HepG2 (cell line): ENCODE results near the gene KIF3A. TPM values are rescaled to one million over a fixed set of nuclear protein-coding genes. Genes with fewer than 3 reads are reported as not detected.

ENCODE experiments used
- ATAC-seq: fragments of 200-7000 bp; cut with Tn5 transposase; 3 replicates; pipeline ENCODE4 v1.9.1; 2020; ENCODE audit warnings: mild to moderate bottlenecking, moderate library complexity
- BruUV-seq: library from RNA; stranded (reverse); fragments of 400-500 nt; replicated peaks from 2 replicates; lab custom pipeline; 2021; lab: Mats Ljungman, UMichigan
- CTCF ChIA-PET: fragments of 300-600 bp; formaldehyde crosslinking; extraction: SDS; loops from one replicate; lab custom pipeline; 2021; ENCODE audit warnings: low total read pairs, inconsistent platforms, low intra/inter-chr PET ratio; lab: Yijun Ruan, JAX
- POLR2A ChIA-PET: fragments of 350-600 bp; sonication (Branson Sonifier 250); formaldehyde crosslinking; loops from one replicate; lab custom pipeline; 2020; ENCODE audit warnings: antibody characterized with exemption, inconsistent platforms; lab: Yijun Ruan, JAX
- DNase-seq: peaks from one replicate; pipeline ENCODE4 v3.0.0-alpha.2; 2015; ENCODE audit warnings: low spot score
- FAIRE-seq: peaks from 3 replicates; lab custom pipeline; 2011; peaks lifted over from hg19 to GRCh38; lab: Jason Lieb, UNC
- H2AFZ ChIP-seq: one replicate; pipeline ENCODE4 v1.6.1; 2011; ENCODE audit warnings: low read length, inconsistent platforms
- H3K27ac ChIP-seq: fragments of 300-600 bp; 3 replicates; pipeline ENCODE4 v1.8.0; 2011; ENCODE audit warnings: mixed run types, mild to moderate bottlenecking, mixed read lengths, low read length, inconsistent platforms; ENCODE audit not compliant: insufficient read depth; ENCODE audit errors: extremely low read length
- H3K27me3 ChIP-seq, 2 experiments: fragments of 200-600 bp in 1 of 2; 2 replicates in 1 of 2; 3 replicates in 1 of 2; pipeline versions ENCODE4 v1.6.0 to v1.8.0; 2011; ENCODE audit warnings: low read length in 2 of 2, mild to moderate bottlenecking in 2 of 2, moderate library complexity in 2 of 2, inconsistent platforms in 1 of 2; ENCODE audit not compliant: insufficient read depth in 2 of 2, control insufficient read depth in 1 of 2
- H3K36me3 ChIP-seq, 2 experiments: fragments of 200-600 bp in 1 of 2; replicated peaks in 1 of 2; 2 replicates in 1 of 2; 3 replicates in 1 of 2; pipeline versions ENCODE4 v1.5.1 to v1.8.0; 2011; ENCODE audit warnings: low read length in 2 of 2, inconsistent platforms in 1 of 2; ENCODE audit not compliant: insufficient read depth in 2 of 2, control insufficient read depth in 1 of 2
- H3K4me1 ChIP-seq: 2 replicates; pipeline ENCODE4 v1.5.1; 2012; ENCODE audit warnings: low read length, inconsistent platforms; ENCODE audit not compliant: insufficient read depth
- H3K4me2 ChIP-seq: 2 replicates; pipeline ENCODE4 v1.6.0; 2011; ENCODE audit warnings: low read depth, low read length, inconsistent platforms
- H3K4me3 ChIP-seq, 3 experiments: fragments of 200-600 bp in 1 of 3; sonication (generic), shearing (Covaris generic) in 1 of 3; replicated peaks in 1 of 3; 2 replicates each; pipeline ENCODE4 v1.5.1; 2011 to 2016; ENCODE audit warnings: low read length in 3 of 3, inconsistent platforms in 2 of 3, low read depth in 2 of 3, mild to moderate bottlenecking in 2 of 3, control low read depth in 1 of 3, mixed read lengths in 1 of 3; ENCODE audit not compliant: insufficient read depth in 1 of 3
- H3K79me2 ChIP-seq: one replicate; pipeline ENCODE4 v1.6.1; 2011; ENCODE audit warnings: low read length, inconsistent platforms; ENCODE audit not compliant: insufficient read depth
- H3K9ac ChIP-seq: 2 replicates; pipeline ENCODE4 v1.6.0; 2011; ENCODE audit warnings: mild to moderate bottlenecking, low read depth, low read length, inconsistent platforms; ENCODE audit not compliant: insufficient read depth
- H3K9me3 ChIP-seq: 2 replicates; pipeline ENCODE4 v1.5.1; 2012; ENCODE audit warnings: mild to moderate bottlenecking, low read length
- H4K20me1 ChIP-seq: 2 replicates; pipeline ENCODE4 v1.6.0; 2011; ENCODE audit warnings: inconsistent platforms, mild to moderate bottlenecking, low read length, moderate library complexity; ENCODE audit not compliant: insufficient read depth
- ARID2 ChIP-seq: sonication (generic); formaldehyde crosslinking; IDR thresholded peaks from 2 replicates; pipeline ENCODE4 v1.8.1; 2022; ENCODE audit warnings: mild to moderate bottlenecking, missing genetic modification reagents, borderline replicate concordance
- HCFC1 ChIP-seq: fragments of 150-350 bp; IDR thresholded peaks from 2 replicates; pipeline ENCODE4 v1.6.1; 2014; ENCODE audit warnings: low read depth, low read length
- ZBTB3 ChIP-seq: sonication (generic); formaldehyde crosslinking; IDR thresholded peaks from 2 replicates; pipeline ENCODE4 v1.4.0; 2020; ENCODE audit warnings: low read depth, mild to moderate bottlenecking, moderate library complexity, missing genetic modification reagents, borderline replicate concordance
- ZNF33A ChIP-seq: sonication (generic); formaldehyde crosslinking; IDR thresholded peaks from 2 replicates; pipeline ENCODE4 v1.5.1; 2020; ENCODE audit warnings: missing genetic modification reagents, mild to moderate bottlenecking, moderate library complexity, borderline replicate concordance
- ZNF557 ChIP-seq: sonication (generic); formaldehyde crosslinking; IDR thresholded peaks from 2 replicates; pipeline ENCODE4 v1.4.0; 2020; ENCODE audit warnings: missing genetic modification reagents
- WGBS: methylation state at CpG from one replicate; pipeline ENCODE4 v1.1.6; 2017; ENCODE audit warnings: low lambda C conversion rate; 5-methylcytosine and 5-hydroxymethylcytosine counted together
- in situ Hi-C: cut with HindIII; loops from 2 replicates; pipeline ENCODE4 v1.10.0; 2017; ENCODE audit warnings: low pct_unique_long_range_greater_than_20kb; ENCODE audit not compliant: extremely low pct_ligation_motif_present
- intact Hi-C: fragments of 100-400 bp; cut with micrococcal nuclease; formaldehyde crosslinking; loops from one replicate; pipeline ENCODE4 v1.10.0; 2022; ENCODE audit not compliant: unreplicated experiment
- polyA plus RNA-seq, 8 experiments: library from polyadenylated mRNA; depleted of rRNA in 3 of 8; stranded (reverse) in 7 of 8; unstranded in 1 of 8; fragments of >200 nt; fragmentation: Illumina TruSeq in 4 of 8; extraction: Trizol in 4 of 8; gene quantifications; 2 replicates each; pipeline versions ENCODE4 v1.2.1 to v1.2.3, GENCODE V29; 2011 to 2016; ENCODE audit warnings: low read depth in 4 of 8, missing spikeins in 1 of 8, mixed read lengths in 1 of 8; ENCODE audit not compliant: insufficient read depth in 1 of 8
- total RNA-seq, 5 experiments: library from RNA; depleted of rRNA; stranded (reverse); fragments of >200 nt; fragmentation: Illumina TruSeq; extraction: Trizol; gene quantifications; 2 replicates each; pipeline ENCODE4 v1.2.3, GENCODE V29; 2016; ENCODE audit warnings: low read depth in 1 of 5
- TF ChIP-seq, protein P1 (sequence below): sonication (generic); formaldehyde crosslinking; IDR thresholded peaks from 2 replicates; pipeline ENCODE4 v1.5.1; 2020; ENCODE audit warnings: missing genetic modification reagents, mild to moderate bottlenecking, borderline replicate concordance
- TF ChIP-seq, protein P2 (sequence below): sonication (generic); formaldehyde crosslinking; IDR thresholded peaks from 2 replicates; pipeline ENCODE4 v1.4.0; 2020; ENCODE audit warnings: missing genetic modification reagents

The KIF3A gene
- total and polyA plus RNA-seq, 2 of the 13 experiments (the other 11 are each of a cell fraction or from before 2014, with no cell fraction given) = 2.3 to 8.4 TPM

DNA sequence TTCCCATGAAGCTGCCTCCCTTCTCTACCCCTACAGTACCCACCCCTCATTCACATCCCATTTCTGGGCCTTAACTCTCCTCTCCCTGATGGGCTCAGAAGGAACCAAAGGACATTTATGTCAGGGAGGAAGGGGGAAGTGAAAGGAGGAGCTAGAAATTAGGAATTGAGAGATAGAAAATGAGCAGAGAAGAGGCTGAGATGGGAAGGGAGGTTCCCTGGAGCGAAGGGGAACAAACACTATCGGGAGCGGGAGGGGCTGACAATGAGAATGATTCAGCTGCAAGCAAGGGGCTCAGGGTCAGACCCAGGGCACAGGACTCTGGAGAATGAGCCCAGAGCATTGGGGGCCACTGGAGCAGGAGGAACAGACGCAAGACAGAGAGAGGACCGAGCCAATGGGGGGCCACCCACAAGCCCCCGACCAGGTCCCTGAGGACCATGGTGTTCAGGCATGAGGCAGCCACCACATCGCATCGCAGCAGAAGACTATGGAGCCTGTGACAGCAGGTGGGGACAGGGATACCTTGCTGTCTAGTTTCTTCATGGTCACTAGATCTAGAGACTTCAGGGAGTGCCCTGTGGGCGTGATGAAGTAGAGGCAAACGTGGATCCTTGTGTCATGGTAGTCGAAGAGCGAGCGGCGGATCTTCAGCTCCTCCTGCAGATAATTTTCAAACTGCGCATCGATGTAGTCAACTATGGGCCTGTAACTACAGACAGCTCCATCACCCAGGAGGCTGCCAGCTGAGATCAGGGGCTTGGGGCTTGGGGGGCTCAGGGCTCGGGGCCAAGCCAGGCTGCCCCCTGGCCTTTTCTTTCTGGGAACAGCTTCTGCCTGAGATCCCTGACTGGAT, 26.1 kb upstream of the KIF3A start:
- Histone ChIP-seq H3K27ac (no peak overlapping the region), H3K9me3 (no peaks in the 10 kb centered on the region), H3K79me2 (peaks cover 8% of the 10 kb centered on the region), H3K4me3 (no peak overlapping the region), H3K27me3 (no peaks in the 10 kb centered on the region), H3K36me3 (peaks cover 21 to 65% of the 10 kb centered on the region in 2 experiments; a peak in 4 of 5 replicates), H3K9ac (no peak overlapping the region), H2AFZ (no peak overlapping the region), H4K20me1 (no peaks in the 10 kb centered on the region), H3K4me2 (no peak overlapping the region), H3K4me1 (no peaks in the 10 kb centered on the region)
- ChIA-PET CTCF (no interaction called here), POLR2A (no interaction called here)
- ATAC-seq (no peak), FAIRE-seq (no peak), DNase-seq (no peak)
- intact Hi-C loops (no loop called here), in situ Hi-C loops (no loop called here)
- WGBS = 96% methylated on average over 16 of the region's 17 CpGs
- no TSS peak for BruUV-seq
- TF ChIP-seq ARID2 = no peak
- TF ChIP-seq ZNF557 (CRISPR knock-in tag) = no peak
- no peak for TF ChIP-seq HCFC1
- TF ChIP-seq ZNF33A (CRISPR knock-in tag) = no peak

DNA sequence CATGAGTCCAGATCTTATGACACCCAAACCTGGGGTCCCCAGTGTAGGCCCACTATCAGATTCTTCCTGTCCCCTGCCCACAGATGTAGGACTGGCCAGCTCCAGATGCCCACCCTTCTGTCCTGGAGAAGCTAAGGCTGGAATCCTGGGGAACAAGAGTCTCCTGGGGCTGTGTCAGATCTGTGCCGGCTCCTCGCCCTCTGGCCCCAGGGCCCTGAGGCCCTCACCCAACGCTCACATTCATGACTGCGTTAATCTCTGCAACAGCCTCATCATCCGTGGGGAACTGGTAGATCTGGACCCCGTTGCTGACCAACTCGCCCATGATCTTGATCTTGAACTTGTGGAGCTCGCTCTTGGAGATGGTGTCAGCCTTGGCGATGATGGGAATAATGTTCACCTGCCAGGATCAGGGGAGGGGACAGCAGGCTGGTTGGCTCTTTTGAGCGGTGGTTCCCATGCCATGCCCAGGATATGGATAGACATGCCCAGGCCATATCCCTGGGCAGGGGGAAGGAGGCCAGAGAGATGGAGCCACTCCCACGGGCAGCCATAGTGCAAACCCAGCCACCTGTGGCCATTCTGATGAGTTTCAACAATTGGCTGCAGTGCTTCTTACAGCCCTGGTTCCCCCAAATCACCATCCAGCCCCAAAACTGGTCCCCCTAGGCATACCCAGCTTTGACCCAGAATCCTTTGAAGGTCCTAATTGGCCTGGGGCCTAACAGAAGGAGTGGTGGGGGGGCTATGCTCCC, 25.1 kb upstream of the KIF3A start:
- H3K9me3 ChIP-seq = no peaks in the 10 kb centered on the region
- TF ChIP-seq, protein P1, sequence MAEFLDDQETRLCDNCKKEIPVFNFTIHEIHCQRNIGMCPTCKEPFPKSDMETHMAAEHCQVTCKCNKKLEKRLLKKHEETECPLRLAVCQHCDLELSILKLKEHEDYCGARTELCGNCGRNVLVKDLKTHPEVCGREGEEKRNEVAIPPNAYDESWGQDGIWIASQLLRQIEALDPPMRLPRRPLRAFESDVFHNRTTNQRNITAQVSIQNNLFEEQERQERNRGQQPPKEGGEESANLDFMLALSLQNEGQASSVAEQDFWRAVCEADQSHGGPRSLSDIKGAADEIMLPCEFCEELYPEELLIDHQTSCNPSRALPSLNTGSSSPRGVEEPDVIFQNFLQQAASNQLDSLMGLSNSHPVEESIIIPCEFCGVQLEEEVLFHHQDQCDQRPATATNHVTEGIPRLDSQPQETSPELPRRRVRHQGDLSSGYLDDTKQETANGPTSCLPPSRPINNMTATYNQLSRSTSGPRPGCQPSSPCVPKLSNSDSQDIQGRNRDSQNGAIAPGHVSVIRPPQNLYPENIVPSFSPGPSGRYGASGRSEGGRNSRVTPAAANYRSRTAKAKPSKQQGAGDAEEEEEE = no peak
- no peak for TF ChIP-seq ZBTB3 (CRISPR knock-in tag)
- TF ChIP-seq, protein P2, sequence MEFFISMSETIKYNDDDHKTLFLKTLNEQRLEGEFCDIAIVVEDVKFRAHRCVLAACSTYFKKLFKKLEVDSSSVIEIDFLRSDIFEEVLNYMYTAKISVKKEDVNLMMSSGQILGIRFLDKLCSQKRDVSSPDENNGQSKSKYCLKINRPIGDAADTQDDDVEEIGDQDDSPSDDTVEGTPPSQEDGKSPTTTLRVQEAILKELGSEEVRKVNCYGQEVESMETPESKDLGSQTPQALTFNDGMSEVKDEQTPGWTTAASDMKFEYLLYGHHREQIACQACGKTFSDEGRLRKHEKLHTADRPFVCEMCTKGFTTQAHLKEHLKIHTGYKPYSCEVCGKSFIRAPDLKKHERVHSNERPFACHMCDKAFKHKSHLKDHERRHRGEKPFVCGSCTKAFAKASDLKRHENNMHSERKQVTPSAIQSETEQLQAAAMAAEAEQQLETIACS (CRISPR knock-in tag) = no peak
- no peak overlapping the region for H3K4me2 ChIP-seq
- WGBS = 100% methylated on average over 5 of the region's 11 CpGs
- H3K27me3 ChIP-seq = no peaks in the 10 kb centered on the region
- FAIRE-seq (no peak), DNase-seq (no peak), ATAC-seq (no peak)
- in situ Hi-C loops (no loop called here), intact Hi-C loops (no loop called here)
- BruUV-seq = no TSS peak
- no peak overlapping the region for H3K4me3 ChIP-seq
- H3K9ac ChIP-seq = no peak overlapping the region
- no peak overlapping the region for H2AFZ ChIP-seq
- H4K20me1 ChIP-seq = no peaks in the 10 kb centered on the region
- no peak overlapping the region for H3K27ac ChIP-seq
- ChIA-PET POLR2A (no interaction called here), CTCF (no interaction called here)
- no peaks in the 10 kb centered on the region for H3K4me1 ChIP-seq
- no peaks in the 10 kb centered on the region for H3K79me2 ChIP-seq
- peaks cover 22 to 67% of the 10 kb centered on the region in 2 experiments for H3K36me3 ChIP-seq
